Measurements from ENCODE around the gene CRB1. TPM values are rescaled to one million over a fixed set of nuclear protein-coding genes. Genes with fewer than 3 reads are reported as not detected.

CRB1 gene
- total RNA-seq, 1 experiment from 2014 or later, result not detected

GRCh38 chr1:197218857-197219256 lies 49.2 kb upstream of the CRB1 start:
- no peaks in the 10 kb centered on the region for H3K79me1 ChIP-seq (ENCODE audit: insufficient read depth, low read depth, low read length, poor library complexity, severe bottlenecking)
- no peak overlapping the region for H4K5ac ChIP-seq (ENCODE audit: insufficient read length, low read depth, low read length)
- no peak overlapping the region for H2AFZ ChIP-seq (ENCODE audit: low read length)
- H3K4me3 Mint-ChIP-seq, result no peak overlapping the region
- H2BK12ac ChIP-seq (ENCODE audit: insufficient read length, low read depth, low read length), result no peak overlapping the region
- no peak overlapping the region for H3K9ac ChIP-seq (ENCODE audit: extremely low read depth, insufficient read length, low read length)
- H3K4ac ChIP-seq (ENCODE audit: low read depth, low read length), result no peak overlapping the region
- H4K20me1 ChIP-seq (ENCODE audit: control insufficient read depth, insufficient read depth, insufficient read length), result peaks cover 2% of the 10 kb centered on the region
- H3K27me3 Mint-ChIP-seq (ENCODE audit: low read depth), result no peaks in the 10 kb centered on the region
- no peak overlapping the region for H2AK5ac ChIP-seq (ENCODE audit: insufficient read length, low read length)
- H4K91ac ChIP-seq (ENCODE audit: insufficient read length, low read depth, low read length), result no peak overlapping the region
- no peak overlapping the region for H2BK120ac ChIP-seq (ENCODE audit: low read depth, low read length, poor library complexity, severe bottlenecking)
- H2BK15ac ChIP-seq (ENCODE audit: low read depth, low read length), result no peak overlapping the region
- H3K4me2 ChIP-seq (ENCODE audit: insufficient read depth, insufficient read length, low read length), result no peak overlapping the region
- TF ChIP-seq CTCF (conservative IDR thresholded peaks at IDR 0.05), result no peak
- H3K18ac ChIP-seq (ENCODE audit: insufficient read length, low read depth, low read length), result no peak overlapping the region
- no peaks in the 10 kb centered on the region for H3K36me3 Mint-ChIP-seq (ENCODE audit: insufficient read depth in 1 of 3, low read depth in 3 of 3)
- H3K23ac ChIP-seq (ENCODE audit: insufficient read length, low read depth, low read length), result no peak overlapping the region
- H3K27ac ChIP-seq (ENCODE audit: insufficient read length, low read depth, low read length), result no peak overlapping the region
- no peak overlapping the region for H3T11ph ChIP-seq (ENCODE audit: low read length)
- H3K14ac ChIP-seq (ENCODE audit: insufficient read depth, low read length), result no peak overlapping the region
- no peak overlapping the region for H4K8ac ChIP-seq (replicated peaks; ENCODE audit: insufficient read length, low read depth, low read length)
- no peak overlapping the region for H2BK5ac ChIP-seq (ENCODE audit: insufficient read length, low read length)
- no peaks in the 10 kb centered on the region for H3K23me2 ChIP-seq (ENCODE audit: insufficient read length, low read depth, low read length, poor library complexity, severe bottlenecking)
- no peak overlapping the region for H3K27ac Mint-ChIP-seq
- no peaks in the 10 kb centered on the region for H3K9me3 ChIP-seq (ENCODE audit: control insufficient read depth, low read depth, low read length)
- H3K4me1 ChIP-seq (ENCODE audit: insufficient read depth, low read length), result no peaks in the 10 kb centered on the region; the same call in 1 of the 2 replicates
- H3K79me2 ChIP-seq (ENCODE audit: insufficient read depth, low read length), result no peaks in the 10 kb centered on the region
- no peak overlapping the region for H3K56ac ChIP-seq (ENCODE audit: insufficient read length, low read depth, low read length)
- H2BK20ac ChIP-seq (ENCODE audit: low read depth, low read length, poor library complexity, severe bottlenecking), result no peak overlapping the region
- H3K27me3 ChIP-seq (ENCODE audit: insufficient read depth, low read length), result no peaks in the 10 kb centered on the region
- peaks cover 8 to 9% of the 10 kb centered on the region in 2 experiments; a peak in 3 of 4 replicates for H3K4me1 Mint-ChIP-seq
- no peaks in the 10 kb centered on the region for H3K9me3 Mint-ChIP-seq
- no peak for DNase-seq
